ENCODE measurements around the gene RTTN.

Gene RTTN

DNA sequence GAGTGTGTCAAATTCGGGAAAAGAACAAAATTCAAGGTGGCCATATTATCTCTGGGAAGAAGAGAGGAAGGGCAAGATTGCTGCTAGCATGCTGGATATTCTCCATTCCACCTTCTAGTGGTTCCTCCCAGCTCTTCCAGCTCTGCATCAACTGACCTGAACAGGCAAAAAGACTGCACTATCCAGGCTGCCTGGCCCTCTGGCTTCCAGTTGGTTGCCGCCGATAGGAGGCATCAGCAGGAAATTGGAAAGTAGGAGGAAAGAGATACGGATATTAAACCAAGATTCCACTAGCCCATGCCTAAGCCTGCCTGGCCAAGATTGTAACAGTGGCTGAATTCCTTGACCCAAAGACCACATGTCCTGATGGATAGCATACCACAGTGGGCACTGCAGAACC lies 1.7 kb upstream of the RTTN start:
- no peak for DNase-seq

DNA sequence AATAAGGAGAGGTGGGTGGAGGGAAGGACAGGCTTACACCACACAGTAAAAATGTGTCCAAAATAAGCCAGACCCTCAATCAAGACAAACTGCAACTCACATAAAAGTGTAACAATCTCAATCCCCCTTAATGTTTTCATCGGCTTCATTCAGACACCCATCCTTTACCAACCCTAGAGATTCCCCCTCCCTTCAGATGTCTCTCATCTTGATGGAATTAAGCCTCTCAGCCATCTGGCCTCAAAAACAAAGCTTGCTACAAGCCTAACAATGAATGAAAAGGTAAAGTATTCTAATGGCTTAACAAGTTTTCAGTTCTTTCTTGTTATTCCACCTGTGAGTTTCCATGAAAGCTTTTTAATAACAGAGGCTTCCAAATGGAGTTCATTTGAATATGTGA lies 5.2 kb downstream of the RTTN start:
- DNase-seq, result no peak

DNA sequence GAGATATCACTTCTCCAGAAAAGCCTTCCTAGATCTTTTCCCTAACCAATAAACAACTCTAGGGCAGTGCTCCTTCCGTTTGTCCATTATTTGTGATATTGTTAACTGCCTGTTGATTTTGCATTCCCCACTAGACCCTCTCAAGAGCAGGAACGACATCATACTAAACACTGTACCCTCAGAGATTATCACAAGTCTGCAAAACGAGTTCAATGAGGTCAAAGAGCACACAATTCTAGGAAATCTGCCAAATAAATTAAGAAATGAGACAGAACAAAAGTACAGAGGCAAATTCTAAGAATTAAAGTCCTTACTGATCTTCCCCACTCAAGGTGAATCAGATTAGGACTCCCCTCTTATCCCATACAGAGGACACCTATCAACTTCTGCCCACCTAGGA lies 7.6 kb downstream of the RTTN start:
- no peak for DNase-seq

DNA sequence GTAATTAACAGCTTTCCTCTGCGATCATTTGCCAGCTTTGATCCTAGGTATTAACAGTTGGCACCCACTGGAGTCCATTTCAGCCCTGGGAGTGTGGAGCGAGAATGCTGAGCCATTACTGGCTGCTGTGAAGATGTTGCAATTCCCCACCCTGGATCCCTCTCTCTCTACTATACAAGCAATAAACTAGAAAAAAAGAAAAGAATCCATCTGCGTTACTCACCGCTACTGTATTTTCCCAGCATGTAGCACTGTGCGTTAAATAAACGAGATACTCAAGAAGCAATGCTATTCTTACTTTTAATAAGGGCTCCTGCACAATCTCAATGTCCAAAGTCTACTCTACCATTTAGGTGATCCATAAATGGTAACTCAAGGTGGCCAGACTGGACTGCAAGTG lies 8.5 kb downstream of the RTTN start:
- no peak for DNase-seq

DNA sequence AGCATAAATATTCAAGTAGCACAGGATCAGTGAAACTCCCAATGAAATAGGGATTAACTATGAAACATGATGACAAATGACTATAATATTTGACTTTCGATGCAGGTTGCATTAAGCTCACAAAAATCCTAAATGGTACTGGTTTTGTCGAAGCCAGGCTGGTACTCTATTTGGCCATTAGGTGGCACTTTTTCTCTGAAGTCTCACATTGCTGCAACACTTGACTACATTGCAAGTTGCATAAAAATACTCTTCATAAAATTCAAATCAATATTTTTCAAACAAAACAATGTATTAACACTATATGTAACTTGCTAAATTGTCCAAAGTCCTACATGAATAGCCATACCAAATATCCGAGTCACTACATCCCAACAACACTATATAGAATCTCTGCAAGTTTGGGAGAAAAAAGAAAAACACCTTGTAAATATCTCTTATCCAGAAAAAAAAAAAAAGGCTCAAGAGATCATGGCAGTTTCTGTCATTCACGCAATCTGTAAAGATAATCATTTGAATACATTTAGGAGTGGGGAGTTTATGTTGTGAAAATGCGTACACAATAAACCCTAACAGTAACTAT lies 9.5 kb downstream of the RTTN start:
- DNase-seq, result no peak

DNA sequence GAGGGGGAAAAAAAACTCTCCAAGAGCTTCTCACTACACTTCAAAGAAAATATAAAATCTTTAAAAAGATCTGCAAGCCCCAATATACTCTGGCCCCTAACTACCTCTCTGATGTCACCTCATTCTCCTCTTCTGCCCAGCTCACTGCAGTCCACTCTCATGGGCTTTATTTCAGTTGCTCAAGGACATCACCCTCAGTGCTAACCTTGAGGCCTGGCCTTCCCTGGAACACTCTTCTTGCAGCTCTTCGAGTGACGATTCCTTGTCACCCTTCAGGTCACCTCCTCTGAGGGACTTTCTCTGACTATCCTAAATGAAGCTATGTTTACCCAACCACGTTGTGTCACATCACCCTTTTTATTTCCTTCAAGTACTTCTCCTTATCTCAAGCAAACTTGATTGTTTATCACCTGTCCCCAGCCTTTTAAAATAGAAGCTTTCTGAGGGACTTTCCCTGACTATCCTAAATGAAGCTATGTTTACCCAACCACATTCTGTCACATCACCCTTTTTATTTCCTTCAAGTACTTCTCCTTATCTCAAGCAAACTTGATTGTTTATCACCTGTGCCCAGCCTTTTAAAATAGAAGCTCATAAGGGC lies 10.4 kb downstream of the RTTN start:
- DNase-seq, result no peak

DNA sequence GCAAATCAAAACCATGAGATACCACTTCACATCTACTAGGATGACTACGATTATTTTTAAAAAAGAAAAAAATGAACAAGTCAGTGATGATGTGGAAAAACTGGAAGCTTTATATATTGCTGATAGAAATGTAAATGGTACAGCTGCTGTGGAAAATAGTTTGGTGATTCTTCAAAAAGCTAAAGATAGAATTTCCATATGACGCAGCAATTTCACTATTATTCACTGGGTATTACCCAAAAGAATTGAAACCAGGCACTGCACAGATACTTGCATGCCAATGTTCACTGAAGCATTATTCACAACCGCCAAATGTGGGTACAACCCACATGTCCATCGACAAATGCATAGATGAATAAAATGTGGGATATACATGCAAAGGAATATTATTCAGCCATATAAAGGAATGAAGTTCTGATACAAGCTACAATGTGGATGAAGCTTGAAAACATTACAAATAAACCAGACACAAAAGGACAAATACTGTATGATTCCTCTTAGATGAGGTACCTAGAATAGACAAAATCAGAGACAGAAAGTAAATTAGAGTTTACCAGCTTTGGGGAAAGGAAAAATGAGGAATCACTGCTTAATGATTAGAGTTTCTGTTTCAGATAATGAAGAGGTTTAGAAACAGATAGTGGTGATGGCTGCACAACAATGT lies 11.1 kb downstream of the RTTN start:
- DNase-seq, result no peak

DNA sequence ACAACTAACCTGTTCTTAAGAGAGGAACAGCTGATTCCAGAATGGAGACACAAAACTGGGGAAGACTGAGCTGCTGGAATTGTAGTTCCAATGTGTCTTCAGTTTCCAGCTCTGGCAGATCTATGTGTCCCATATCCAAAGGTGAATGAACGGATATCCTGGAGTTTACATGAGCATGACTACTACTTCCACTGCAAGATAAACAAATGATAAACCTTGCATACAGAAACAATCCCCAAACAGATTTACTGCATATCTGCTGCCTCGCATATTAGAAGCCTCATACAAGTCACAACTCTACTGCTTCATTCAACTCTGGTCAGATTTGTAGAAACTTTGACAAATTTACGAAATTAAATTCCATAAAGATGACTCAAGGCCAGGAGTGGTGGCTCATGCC lies 15.0 kb downstream of the RTTN start:
- DNase-seq, result no peak

DNA sequence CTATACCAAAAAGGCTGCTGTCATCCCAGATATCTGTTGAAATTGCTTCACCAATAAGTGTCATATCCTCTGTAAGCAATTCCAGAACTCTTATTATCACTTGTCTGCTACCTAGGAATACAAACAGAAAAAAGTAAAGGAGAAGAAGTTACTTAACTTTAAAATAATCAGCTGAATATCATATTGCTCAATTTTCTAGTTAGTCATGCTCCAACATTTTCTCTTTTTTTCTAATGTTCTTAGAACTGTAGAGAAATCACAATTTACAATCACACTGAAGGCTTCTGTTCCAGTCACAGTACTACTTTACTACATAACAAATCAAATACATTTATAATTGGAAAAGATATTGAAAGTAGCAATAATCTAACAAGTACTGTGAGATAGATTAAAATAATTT lies 17.4 kb downstream of the RTTN start:
- DNase-seq, result no peak

DNA sequence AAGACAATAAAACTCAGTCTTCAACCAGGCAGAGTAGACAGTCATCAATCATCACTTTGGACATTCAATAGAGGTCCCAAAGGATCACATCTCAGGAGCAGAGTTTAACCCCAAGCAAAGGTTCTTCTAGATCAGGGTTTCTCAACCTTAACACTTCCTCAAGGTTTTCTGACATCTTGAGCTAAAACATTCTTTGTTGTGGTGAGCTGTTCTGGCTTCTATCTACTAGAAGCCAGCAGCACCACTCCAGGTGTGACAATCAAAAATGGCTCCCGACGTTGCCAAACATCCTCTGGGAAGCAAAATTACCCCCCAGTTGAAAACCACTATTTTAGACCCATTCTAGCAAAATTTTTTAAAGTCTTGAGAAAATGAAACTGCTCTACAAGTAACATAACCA lies 22.0 kb downstream of the RTTN start:
- no peak for DNase-seq

DNA sequence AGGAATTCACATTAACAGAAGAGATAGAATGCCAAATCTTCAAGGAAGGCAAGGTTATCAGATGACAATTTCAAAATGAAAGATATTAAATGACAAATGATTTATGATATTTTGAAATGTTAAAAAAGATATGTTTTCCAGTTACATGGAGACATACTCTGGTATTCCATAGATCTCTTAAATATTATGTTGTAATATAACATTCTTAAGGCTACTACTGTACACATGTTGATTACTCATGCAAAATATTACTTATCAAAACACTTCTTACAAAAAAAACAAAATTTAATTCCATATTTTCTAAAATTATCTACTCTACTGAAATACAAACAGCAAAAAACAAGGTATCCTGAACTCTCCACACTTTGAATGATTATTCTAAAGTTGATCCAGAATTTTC lies 22.9 kb downstream of the RTTN start:
- no peak for DNase-seq

DNA sequence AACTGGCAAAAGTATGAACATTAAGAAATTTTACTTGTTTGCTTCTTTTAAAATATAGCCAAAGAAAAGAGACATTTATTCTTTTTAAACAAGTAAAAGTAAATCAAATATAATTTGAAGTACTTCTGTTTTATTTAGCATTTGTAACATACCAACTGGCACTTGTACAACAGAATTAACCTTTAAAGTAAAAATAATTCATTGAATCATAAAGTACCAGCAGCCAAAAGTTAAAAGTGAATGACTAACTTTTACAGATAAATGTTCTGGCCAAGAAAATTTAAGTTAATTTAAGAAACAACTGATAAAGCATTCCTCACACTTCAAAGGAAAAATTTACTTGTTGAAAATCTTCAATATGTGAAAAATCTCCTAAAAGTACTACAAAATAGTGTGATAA lies 23.8 kb downstream of the RTTN start:
- no peak for DNase-seq

DNA sequence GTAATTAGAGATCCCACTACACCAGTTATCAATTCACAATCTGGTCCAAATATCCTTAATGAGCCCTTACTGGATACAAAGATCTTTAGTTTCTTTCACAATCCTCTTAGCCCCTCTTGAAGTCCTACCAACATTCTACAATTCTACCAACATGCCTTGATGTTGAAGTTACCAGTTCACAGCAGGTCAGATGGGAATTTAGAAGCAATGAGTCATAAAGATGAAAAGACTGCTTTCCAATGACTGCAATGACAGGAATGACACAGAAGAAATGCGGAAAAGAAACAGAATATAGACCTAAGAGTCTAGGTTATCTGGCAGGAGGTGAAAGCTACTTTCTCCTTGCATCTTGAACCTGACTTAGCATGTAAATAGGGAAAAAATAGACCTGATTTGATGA lies 24.5 kb downstream of the RTTN start:
- no peak for DNase-seq

DNA sequence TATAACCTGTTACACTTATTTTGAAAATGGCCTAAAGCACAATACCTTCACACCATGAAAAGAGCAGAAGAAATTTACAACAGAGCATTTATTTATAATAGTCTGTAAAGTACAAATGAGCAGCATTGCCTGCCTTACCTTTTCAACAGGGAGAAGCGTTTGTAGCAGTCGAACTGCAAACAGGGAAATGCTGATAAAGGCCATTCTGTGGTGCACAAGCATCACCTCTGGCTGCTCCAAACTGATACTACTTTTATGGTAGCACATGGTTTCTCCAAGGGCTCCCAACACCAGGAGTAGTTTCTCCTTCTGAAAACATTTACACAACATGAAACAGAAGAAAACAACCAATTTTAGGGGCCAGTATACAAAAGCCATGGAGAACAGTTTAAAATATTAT lies 28.9 kb downstream of the RTTN start:
- no peak for DNase-seq

DNA sequence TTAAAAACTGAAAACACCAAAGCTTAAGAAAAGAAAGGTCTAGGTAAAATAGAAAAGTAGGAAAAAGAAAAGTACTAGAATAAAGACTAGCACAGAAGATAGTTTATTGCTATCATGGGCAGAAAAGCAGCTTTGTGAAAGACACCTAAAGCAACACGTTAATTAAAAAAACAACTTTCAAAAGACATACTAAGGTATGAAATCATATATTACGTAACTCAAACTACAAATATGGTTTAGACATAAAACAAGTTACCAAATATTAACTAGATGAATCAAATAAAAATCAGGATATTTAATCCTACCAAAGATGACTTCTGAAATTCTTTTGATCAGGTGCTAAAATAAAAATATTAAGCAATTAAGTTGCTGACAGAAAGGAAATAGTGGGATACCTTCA lies 30.3 kb downstream of the RTTN start:
- DNase-seq, result no peak

DNA sequence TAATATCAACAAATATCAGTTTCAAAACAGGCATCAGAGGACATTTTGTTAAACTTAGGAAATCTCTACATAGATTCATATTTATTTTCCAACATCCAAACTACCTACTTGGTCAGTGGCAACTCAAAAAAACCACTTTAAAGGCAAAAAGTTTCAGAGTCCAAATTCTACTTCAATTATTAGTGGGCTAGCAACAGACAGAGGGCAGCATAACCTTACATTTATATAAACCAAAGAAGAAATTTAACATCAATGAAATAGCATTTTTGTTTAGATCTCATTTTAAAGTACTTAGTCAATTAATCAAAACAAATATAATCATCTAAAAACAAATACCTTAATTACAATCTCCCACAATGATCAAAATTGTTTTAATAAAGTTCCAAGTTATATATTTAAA lies 33.3 kb downstream of the RTTN start:
- no peak for DNase-seq

DNA sequence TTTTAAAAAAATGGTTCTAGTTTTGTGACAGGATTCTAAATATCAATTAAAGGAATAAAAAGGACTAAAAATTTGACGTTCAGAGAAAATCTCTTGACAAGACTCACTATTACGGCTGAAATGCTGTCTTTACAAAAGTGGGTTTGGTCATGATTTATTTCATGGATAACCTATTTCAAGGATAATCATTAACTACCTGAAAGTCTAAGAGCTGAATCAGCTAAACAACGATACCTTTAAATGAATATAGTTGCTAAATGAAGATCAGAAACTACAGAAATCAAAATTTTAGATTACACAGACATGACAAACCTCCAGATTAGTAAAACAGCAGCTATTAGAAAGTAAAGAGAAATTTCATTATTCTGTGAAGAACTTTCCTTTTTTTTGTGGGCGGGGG lies 35.7 kb downstream of the RTTN start:
- no peak for DNase-seq

DNA sequence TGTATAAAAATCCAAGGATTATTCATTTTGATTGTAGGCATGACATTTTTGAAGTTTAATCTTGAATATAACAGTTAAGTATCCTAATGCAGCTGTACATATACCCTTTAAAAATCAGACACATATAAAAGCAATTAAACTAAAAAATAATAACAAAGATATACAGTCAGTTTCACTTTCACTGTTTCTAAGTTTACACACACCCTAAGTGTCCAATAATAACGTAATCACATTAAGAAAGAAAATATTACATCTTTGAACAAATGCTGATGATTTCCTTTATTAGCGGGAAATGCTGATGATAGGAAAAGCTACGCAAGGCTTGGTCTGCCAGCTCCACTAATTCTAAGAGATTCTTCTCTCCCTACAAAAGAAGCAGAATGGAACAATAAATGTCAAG lies 38.8 kb downstream of the RTTN start:
- no peak for DNase-seq

DNA sequence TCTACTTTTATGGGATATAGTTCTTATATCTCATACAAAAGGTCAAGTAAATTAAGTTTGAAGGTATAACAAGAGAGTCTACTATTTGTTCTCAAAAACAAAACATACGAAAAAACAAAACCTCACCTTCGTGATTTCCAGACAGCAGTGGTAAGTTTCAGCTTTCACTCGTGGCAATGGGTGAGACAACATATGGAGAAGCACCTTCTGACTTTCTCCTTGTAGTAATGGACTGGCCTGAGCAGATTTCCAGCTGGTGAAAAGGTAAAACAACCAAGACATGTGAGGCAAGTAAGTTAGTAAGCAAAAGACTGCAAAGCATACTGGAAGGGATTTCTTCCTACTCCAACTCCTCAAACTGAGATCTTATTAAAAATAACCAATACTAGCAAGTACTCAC lies 39.6 kb downstream of the RTTN start:
- no peak for DNase-seq

DNA sequence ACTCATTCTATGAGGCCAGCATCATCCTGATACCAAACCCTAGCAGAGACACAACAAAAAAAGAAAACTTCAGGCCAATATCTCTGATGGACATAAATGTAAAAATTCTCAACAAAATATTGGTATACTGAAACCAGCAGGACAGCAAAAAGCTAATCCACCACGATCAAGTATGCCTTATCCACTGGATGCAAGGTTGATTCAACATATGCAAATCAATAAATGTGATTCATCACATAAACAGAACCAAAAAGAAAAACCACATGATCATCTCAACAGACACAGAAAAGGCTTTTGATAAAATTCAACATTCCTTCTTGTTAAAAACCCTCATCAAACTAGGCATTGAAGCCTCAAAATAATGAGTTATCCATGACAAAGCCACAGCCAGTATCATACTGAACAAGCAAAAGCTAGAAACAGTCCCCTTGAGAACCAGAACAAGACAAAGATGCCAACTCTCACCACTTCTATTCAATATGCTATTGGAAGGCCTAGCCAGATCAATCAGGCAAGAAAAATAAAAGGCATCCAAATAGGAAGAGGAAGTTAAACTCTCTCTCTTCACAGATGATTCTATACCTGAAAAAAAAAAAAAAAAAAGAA lies 45.3 kb downstream of the RTTN start:
- DNase-seq, result no peak

DNA sequence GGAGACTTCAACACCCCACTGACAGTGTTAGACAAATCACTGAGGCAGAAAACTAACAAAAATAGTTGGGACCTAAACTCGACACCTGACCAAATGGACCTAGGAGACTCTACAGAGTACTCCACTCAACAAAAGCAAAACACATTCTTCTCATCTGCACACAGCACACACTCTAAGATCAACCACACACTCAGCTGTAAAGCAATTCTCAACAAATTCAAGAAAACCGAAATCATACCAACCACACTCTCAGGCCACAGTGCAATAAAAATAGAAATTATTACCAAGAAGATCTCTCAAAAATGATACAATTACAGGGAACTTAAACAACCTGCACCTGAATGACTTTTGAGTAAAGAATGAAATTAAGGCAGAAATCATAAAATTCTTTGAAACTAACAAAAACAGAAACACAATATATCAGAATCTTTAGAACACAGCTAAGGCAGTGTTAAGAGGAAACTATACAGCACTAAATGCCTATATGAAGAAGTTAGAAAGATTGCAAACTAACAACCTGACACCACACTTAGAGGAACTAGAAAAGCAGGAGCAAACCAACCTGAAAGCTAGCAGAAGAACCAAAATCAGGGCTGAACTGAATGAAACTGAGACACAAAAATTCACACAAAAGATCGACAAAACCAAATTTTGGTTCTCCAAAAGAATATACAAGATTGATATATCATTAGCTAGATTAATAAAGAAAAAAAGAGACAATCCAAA lies 46.3 kb downstream of the RTTN start:
- DNase-seq, result no peak

DNA sequence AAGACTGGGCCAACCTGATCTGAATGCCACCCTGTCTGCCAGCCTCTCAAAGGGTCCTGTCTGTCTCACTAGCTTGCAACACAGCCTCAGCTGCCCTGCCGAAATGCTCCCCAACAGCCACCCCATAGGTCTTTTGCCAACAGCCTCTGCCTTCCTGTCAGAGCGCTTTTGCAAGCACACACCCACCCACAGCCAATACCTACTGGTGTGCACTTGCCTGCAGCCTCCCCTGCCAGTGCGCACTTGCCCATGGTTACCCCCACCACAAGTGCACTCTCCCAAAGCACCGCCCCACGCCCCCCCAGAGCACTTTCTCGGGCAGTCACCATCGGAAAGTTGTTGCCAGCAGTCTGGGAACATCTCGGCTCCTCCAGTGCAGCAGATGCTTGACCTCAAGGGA lies 48.6 kb downstream of the RTTN start:
- DNase-seq, result no peak

DNA sequence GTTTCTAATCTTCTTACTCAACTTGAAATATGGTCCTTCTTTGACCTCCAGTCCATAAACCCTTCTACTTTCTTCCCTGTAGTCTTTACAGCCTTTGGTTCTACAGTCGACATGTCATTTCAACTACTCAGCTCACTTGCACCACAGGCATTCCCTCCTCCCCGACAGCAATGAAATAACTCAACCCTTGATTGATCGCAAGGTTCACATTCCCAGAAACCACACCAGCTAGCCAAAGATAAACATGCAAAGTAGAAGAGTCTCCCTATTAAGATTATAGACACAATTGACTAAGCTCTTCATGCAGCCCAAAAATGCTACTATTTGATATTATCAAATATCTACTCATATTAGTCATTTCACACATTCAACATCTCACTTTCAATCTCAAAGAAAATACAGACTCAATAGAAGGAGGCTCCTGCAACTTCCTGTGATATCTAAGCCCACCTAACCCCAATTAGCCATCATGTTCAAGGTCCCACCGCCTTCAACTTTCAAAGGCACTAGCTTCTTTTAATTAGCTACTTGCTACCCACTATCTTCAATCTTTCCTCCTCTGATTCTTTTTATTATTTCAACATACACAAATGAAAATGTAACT lies 50.8 kb downstream of the RTTN start:
- no peak for DNase-seq

All from GOT3 (cell line).